Right forelimb (tissue), 1 donor: ENCODE measurements around the gene CNOT1.
"Not testable (repeated sequence)": the region's sequence is repeated elsewhere in the genome, so short reads cannot be mapped to it uniquely, and the experiment has no call there.

Source experiments
- DNase-seq: peaks from one replicate; pipeline ENCODE4 v3.0.0-alpha.2; 2018

Gene CNOT1

GRCh38 chr16:58577141-58577540, 52.5 kb downstream of the CNOT1 start:
- no peak for DNase-seq

GRCh38 chr16:58574895-58575294, 54.7 kb downstream of the CNOT1 start:
- no peak for DNase-seq

- DNase-seq: not testable (repeated sequence)
These were observed 63.9 kb downstream of the CNOT1 start for GRCh38 chr16:58565697-58566096.

GRCh38 chr16:58563775-58564174, 65.9 kb downstream of the CNOT1 start:
- no peak for DNase-seq

GRCh38 chr16:58563235-58563634, 66.4 kb downstream of the CNOT1 start:
- no peak for DNase-seq

GRCh38 chr16:58556678-58557077, 72.9 kb downstream of the CNOT1 start:
- DNase-seq: no peak

- DNase-seq: no peak
These were observed 78.1 kb downstream of the CNOT1 start for GRCh38 chr16:58551496-58551895.

- DNase-seq: no peak
These were observed 81.2 kb downstream of the CNOT1 start for GRCh38 chr16:58548378-58548777.

GRCh38 chr16:58543685-58544084, 85.9 kb downstream of the CNOT1 start:
- no peak for DNase-seq

- no peak for DNase-seq
These were observed 87.3 kb downstream of the CNOT1 start for GRCh38 chr16:58542291-58542690.

GRCh38 chr16:58541711-58542110, 87.9 kb downstream of the CNOT1 start:
- DNase-seq: no peak

GRCh38 chr16:58537124-58537906, 92.3 kb downstream of the CNOT1 start:
- DNase-seq: no peak

GRCh38 chr16:58536278-58536677, 93.3 kb downstream of the CNOT1 start:
- no peak for DNase-seq

GRCh38 chr16:58535100-58535499, 94.5 kb downstream of the CNOT1 start:
- no peak for DNase-seq

GRCh38 chr16:58533751-58534470, 95.7 kb downstream of the CNOT1 start:
- DNase-seq: no peak

- no peak for DNase-seq
These were observed 97.2 kb downstream of the CNOT1 start for GRCh38 chr16:58532414-58532813.

- no peak for DNase-seq
These were observed 99.4 kb downstream of the CNOT1 start for GRCh38 chr16:58530179-58530578.

- DNase-seq: no peak
These were observed 109.9 kb downstream of the CNOT1 start for GRCh38 chr16:58519707-58520106.

GRCh38 chr16:58518980-58519368, 110.7 kb downstream of the CNOT1 start:
- DNase-seq: no peak

- DNase-seq: no peak
These were observed 111.3 kb downstream of the CNOT1 start for GRCh38 chr16:58518083-58518979.

- no peak for DNase-seq
These were observed 112.9 kb downstream of the CNOT1 start for GRCh38 chr16:58516768-58517107.

- DNase-seq: no peak
These were observed 113.5 kb downstream of the CNOT1 start for GRCh38 chr16:58515871-58516767.
